PC-3 (cell line): ENCODE measurements around the gene LYZL2. TPM values are rescaled to one million over a fixed set of nuclear protein-coding genes. Genes with fewer than 3 reads are reported as not detected.
"Not testable (repeated sequence)": the region's sequence is repeated elsewhere in the genome, so short reads cannot be mapped to it uniquely, and the experiment has no call there.

Source experiments
- ATAC-seq: fragments of 200-7000 bp; cut with Tn5 transposase; 2 replicates; pipeline ENCODE4 v1.9.1; 2020; ENCODE audit warnings: mild to moderate bottlenecking, moderate library complexity
- BruUV-seq: library from RNA; stranded (reverse); fragments of 400-500 nt; replicated peaks from 2 replicates; lab custom pipeline; 2021; lab: Mats Ljungman, UMichigan
- CTCF ChIA-PET: fragments of 300-600 bp; sonication (Branson Sonifier 250); formaldehyde crosslinking; loops from one replicate; lab custom pipeline; 2022; ENCODE audit warnings: antibody characterized with exemption; lab: Charles Lee
- POLR2A ChIA-PET: fragments of 300-600 bp; sonication (Branson Sonifier 250); formaldehyde crosslinking; loops from one replicate; lab custom pipeline; 2022; ENCODE audit warnings: antibody characterized with exemption; ENCODE audit not compliant: unreplicated experiment; lab: Charles Lee
- DNase-seq: peaks from one replicate; pipeline ENCODE4 v3.0.0-alpha.2; 2015
- H2AFZ ChIP-seq: fragments of 300-600 bp; sonication (generic); 2 replicates; pipeline ENCODE4 v1.6.0; 2016; ENCODE audit warnings: antibody characterized with exemption, low read length
- H3F3A ChIP-seq: fragments of 300-600 bp; sonication (generic); one replicate; pipeline ENCODE4 v1.6.0; 2017; ENCODE audit warnings: antibody characterized with exemption, low read length, control low read depth, mild to moderate bottlenecking; ENCODE audit not compliant: unreplicated experiment
- H3K27ac ChIP-seq: fragments of 300-600 bp; sonication (generic); 2 replicates; pipeline ENCODE4 v1.5.1; 2016; ENCODE audit warnings: mild to moderate bottlenecking, low read length
- H3K27me3 ChIP-seq: fragments of 300-600 bp; sonication (generic); 2 replicates; pipeline ENCODE4 v1.6.1; 2016; ENCODE audit warnings: low read length, mixed read lengths
- H3K36me3 ChIP-seq: fragments of 300-600 bp; sonication (generic); 2 replicates; pipeline ENCODE4 v1.6.1; 2016; ENCODE audit warnings: low read depth, mixed run types, low read length, mixed read lengths
- H3K4me1 ChIP-seq: fragments of 300-600 bp; sonication (generic); 2 replicates; pipeline ENCODE4 v1.5.1; 2016; ENCODE audit warnings: low read length; ENCODE audit not compliant: insufficient read depth
- H3K4me2 ChIP-seq: fragments of 300-600 bp; sonication (generic); 2 replicates; pipeline ENCODE4 v1.6.0; 2016; ENCODE audit warnings: low read length
- H3K4me3 ChIP-seq: fragments of 300-600 bp; sonication (generic); 2 replicates; pipeline ENCODE4 v1.5.1; 2016; ENCODE audit warnings: mild to moderate bottlenecking, low read length, mixed read lengths
- H3K79me2 ChIP-seq: fragments of 300-600 bp; sonication (generic); 2 replicates; pipeline ENCODE4 v1.6.1; 2017; ENCODE audit warnings: low read length, mixed read lengths
- H3K9ac ChIP-seq: fragments of 300-600 bp; sonication (generic); 2 replicates; pipeline ENCODE4 v1.6.0; 2016; ENCODE audit warnings: mild to moderate bottlenecking, low read length
- H3K9me2 ChIP-seq: fragments of 300-600 bp; sonication (generic); replicated peaks from 2 replicates; pipeline ENCODE4 v1.6.1; 2016; ENCODE audit warnings: mixed run types, low read length, mixed read lengths
- H3K9me3 ChIP-seq: fragments of 300-600 bp; sonication (generic); 2 replicates; pipeline ENCODE4 v1.6.1; 2016; ENCODE audit warnings: low read length, mixed read lengths
- H4K20me1 ChIP-seq: fragments of 300-600 bp; sonication (generic); 2 replicates; pipeline ENCODE4 v1.6.1; 2016; ENCODE audit warnings: low read length, mixed read lengths
- EZH2 ChIP-seq: fragments of 300-600 bp; sonication (generic); IDR thresholded peaks from one replicate; pipeline ENCODE4 v1.6.1; 2017; ENCODE audit warnings: antibody characterized with exemption, mild to moderate bottlenecking, low read length; ENCODE audit not compliant: unreplicated experiment
- EZH2phosphoT487 ChIP-seq: fragments of 300-600 bp; sonication (generic); IDR thresholded peaks from 2 replicates; pipeline ENCODE4 v1.6.1; 2018; ENCODE audit warnings: mild to moderate bottlenecking, antibody characterized with exemption, low read length, borderline replicate concordance
- intact Hi-C: fragments of 100-400 bp; cut with micrococcal nuclease; formaldehyde crosslinking; loops from 2 replicates; pipeline ENCODE4 v1.9.0; 2023
- total RNA-seq: library from RNA; depleted of rRNA; stranded (reverse); fragments of >200 nt; gene quantifications from 2 replicates; pipeline ENCODE4 v1.2.3, GENCODE V29; 2014

The LYZL2 gene
- total RNA-seq, 1 experiment from 2014 or later: not detected

- intact Hi-C loops: no loop called here
- no peak overlapping the region for H2AFZ ChIP-seq
- no peaks in the 10 kb centered on the region for H3K36me3 ChIP-seq
- ATAC-seq (no peak), DNase-seq (no peak)
- no peaks in the 10 kb centered on the region for H3K9me2 ChIP-seq
- H3K4me2 ChIP-seq: no peak overlapping the region
- no peaks in the 10 kb centered on the region for H3K4me1 ChIP-seq
- no peaks in the 10 kb centered on the region for H3K9me3 ChIP-seq
- CTCF ChIA-PET: no interaction called here
- no peaks in the 10 kb centered on the region for H3K27me3 ChIP-seq
- H3K4me3 ChIP-seq: no peak overlapping the region
- no peaks in the 10 kb centered on the region for H4K20me1 ChIP-seq
- POLR2A ChIA-PET: interaction anchor here (0.7 kb wide), 1 partner anchor 24 kb away, joined by 4 read pairs; no protein-coding TSS in a partner anchor
- TF ChIP-seq EZH2phosphoT487 (no peak), EZH2 (no peak)
- BruUV-seq: no TSS peak
- H3K79me2 ChIP-seq: no peaks in the 10 kb centered on the region
- H3K27ac ChIP-seq: no peak overlapping the region
- no peak overlapping the region for H3K9ac ChIP-seq
- H3F3A ChIP-seq: no peaks in the 10 kb centered on the region
Measured at GRCh38 chr10:30630571-30630970, 1.0 kb upstream of the LYZL2 start.

- DNase-seq, H3K9me2 ChIP-seq, H3K36me3 ChIP-seq, H3K79me2 ChIP-seq, H3K27me3 ChIP-seq, H3K4me3 ChIP-seq, POLR2A ChIA-PET, H3K9ac ChIP-seq, H3K4me1 ChIP-seq, H3K9me3 ChIP-seq, intact Hi-C loops, H4K20me1 ChIP-seq, H3K4me2 ChIP-seq, H2AFZ ChIP-seq, ATAC-seq, H3K27ac ChIP-seq, BruUV-seq, CTCF ChIA-PET, H3F3A ChIP-seq: not testable (repeated sequence)
Measured at GRCh38 chr10:30628576-30628975, 977 bp downstream of the LYZL2 start.

- DNase-seq, H3K4me1 ChIP-seq, intact Hi-C loops, H4K20me1 ChIP-seq, H2AFZ ChIP-seq, H3K9me3 ChIP-seq, BruUV-seq, H3K4me2 ChIP-seq, CTCF ChIA-PET, H3K4me3 ChIP-seq, H3K9ac ChIP-seq, H3K27me3 ChIP-seq, H3K27ac ChIP-seq, ATAC-seq, H3K36me3 ChIP-seq, H3F3A ChIP-seq, POLR2A ChIA-PET, H3K9me2 ChIP-seq, H3K79me2 ChIP-seq: not testable (repeated sequence)
Measured at GRCh38 chr10:30626837-30627236, 2.7 kb downstream of the LYZL2 start.

- H3K9ac ChIP-seq, H3K9me3 ChIP-seq, H2AFZ ChIP-seq, H3K4me3 ChIP-seq, POLR2A ChIA-PET, H3K27ac ChIP-seq, CTCF ChIA-PET, H3K79me2 ChIP-seq, H4K20me1 ChIP-seq, H3K4me1 ChIP-seq, ATAC-seq, intact Hi-C loops, H3K36me3 ChIP-seq, H3K27me3 ChIP-seq, DNase-seq, H3F3A ChIP-seq, BruUV-seq, H3K9me2 ChIP-seq, H3K4me2 ChIP-seq: not testable (repeated sequence)
Measured at GRCh38 chr10:30626196-30626595, 3.4 kb downstream of the LYZL2 start.
